ENCODE results near the gene NSFL1C. TPM values are rescaled to one million over a fixed set of nuclear protein-coding genes. Genes with fewer than 3 reads are reported as not detected.
"Not testable (repeated sequence)": the region's sequence is repeated elsewhere in the genome, so short reads cannot be mapped to it uniquely, and the experiment has no call there.

The NSFL1C gene
- total and polyA plus RNA-seq, 2 experiments from 2014 or later, result 36.0 to 98.8 TPM

DNA sequence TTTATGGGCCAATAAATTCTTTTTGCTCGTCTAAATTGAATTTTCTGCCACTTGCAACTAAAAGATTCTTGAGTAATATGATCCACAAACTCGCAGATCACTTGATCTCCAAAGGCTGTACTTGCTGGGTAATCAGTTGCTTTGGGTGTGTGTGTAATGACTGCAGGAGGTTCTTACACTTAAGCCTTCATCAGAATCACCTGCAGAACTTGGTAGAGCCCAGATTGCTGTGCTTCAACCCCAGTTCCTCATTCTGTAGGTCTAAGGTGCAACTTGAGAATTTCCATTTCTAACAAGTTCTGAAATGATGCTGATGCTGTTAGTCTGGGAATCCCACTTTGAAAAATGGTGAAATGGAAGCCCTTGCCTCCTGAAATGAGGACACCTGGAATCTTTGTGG, 60.8 kb downstream of the NSFL1C start:
- no peak overlapping the region for H3K4me3 ChIP-seq
- H3K27ac ChIP-seq, result peak overlapping the region; percentile 55
- H4K20me1 ChIP-seq (ENCODE audit: insufficient read depth, poor library complexity, severe bottlenecking), result no peaks in the 10 kb centered on the region
- TF ChIP-seq EZH2phosphoT487 (IDR thresholded peaks at IDR 0.05; ENCODE audit: low read depth, severe bottlenecking, unreplicated experiment), result no peak
- TF ChIP-seq, protein P1, sequence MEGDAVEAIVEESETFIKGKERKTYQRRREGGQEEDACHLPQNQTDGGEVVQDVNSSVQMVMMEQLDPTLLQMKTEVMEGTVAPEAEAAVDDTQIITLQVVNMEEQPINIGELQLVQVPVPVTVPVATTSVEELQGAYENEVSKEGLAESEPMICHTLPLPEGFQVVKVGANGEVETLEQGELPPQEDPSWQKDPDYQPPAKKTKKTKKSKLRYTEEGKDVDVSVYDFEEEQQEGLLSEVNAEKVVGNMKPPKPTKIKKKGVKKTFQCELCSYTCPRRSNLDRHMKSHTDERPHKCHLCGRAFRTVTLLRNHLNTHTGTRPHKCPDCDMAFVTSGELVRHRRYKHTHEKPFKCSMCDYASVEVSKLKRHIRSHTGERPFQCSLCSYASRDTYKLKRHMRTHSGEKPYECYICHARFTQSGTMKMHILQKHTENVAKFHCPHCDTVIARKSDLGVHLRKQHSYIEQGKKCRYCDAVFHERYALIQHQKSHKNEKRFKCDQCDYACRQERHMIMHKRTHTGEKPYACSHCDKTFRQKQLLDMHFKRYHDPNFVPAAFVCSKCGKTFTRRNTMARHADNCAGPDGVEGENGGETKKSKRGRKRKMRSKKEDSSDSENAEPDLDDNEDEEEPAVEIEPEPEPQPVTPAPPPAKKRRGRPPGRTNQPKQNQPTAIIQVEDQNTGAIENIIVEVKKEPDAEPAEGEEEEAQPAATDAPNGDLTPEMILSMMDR (IDR thresholded peaks at IDR 0.05; ENCODE audit: poor library complexity), result no peak
- no peak for TF ChIP-seq EZH2 (IDR thresholded peaks at IDR 0.05; ENCODE audit: borderline replicate concordance)
- no peaks in the 10 kb centered on the region for H3K9me2 ChIP-seq (replicated peaks; ENCODE audit: insufficient read depth)
- H2AFZ ChIP-seq, result no peak overlapping the region
- WGBS (ENCODE audit: low lambda C conversion rate, missing lambda C conversion rate), result 31% methylated on average over 2 of the region's 2 CpGs
- no peaks in the 10 kb centered on the region for H3K36me3 ChIP-seq (replicated peaks; ENCODE audit: insufficient read depth, low read depth)
- DNase-seq (ENCODE audit: low spot score), result no peak
- no peaks in the 10 kb centered on the region for H3K79me2 ChIP-seq
- H3K27me3 ChIP-seq, result no peaks in the 10 kb centered on the region
- no peak overlapping the region for H3K4me2 ChIP-seq
- no peaks in the 10 kb centered on the region for H3K9me3 ChIP-seq (ENCODE audit: low read depth)
- H3K4me1 ChIP-seq (ENCODE audit: insufficient read depth), result peaks cover 7% of the 10 kb centered on the region

DNA sequence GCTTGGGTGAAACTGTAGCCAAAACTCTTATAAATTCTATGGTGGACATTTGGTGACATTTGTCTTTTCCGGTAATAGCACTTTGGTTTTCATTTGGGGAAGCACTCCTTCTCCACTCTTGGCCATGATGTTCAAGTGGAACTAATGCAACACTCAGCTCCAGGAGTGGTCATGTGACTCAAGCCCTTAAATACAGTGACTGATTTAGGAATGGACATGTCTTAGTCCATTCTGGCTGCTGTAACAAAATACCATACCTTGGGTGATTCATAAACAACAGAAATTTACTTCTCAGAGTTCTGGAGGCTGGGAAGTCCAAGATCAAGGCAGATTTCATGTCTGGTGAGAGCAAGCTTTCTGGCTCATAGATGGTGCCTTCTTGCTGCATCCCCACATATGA, 63.0 kb downstream of the NSFL1C start:
- no peak for DNase-seq (ENCODE audit: low spot score)
- no peak overlapping the region for H2AFZ ChIP-seq
- no peaks in the 10 kb centered on the region for H4K20me1 ChIP-seq (ENCODE audit: insufficient read depth, poor library complexity, severe bottlenecking)
- H3K36me3 ChIP-seq (replicated peaks; ENCODE audit: insufficient read depth, low read depth), result no peaks in the 10 kb centered on the region
- WGBS (ENCODE audit: low lambda C conversion rate, missing lambda C conversion rate), result 95% methylated on average over 1 of the region's 1 CpG
- H3K4me1 ChIP-seq (ENCODE audit: insufficient read depth), result peaks cover 24% of the 10 kb centered on the region
- TF ChIP-seq, protein P1 (IDR thresholded peaks at IDR 0.05; ENCODE audit: poor library complexity), result no peak
- TF ChIP-seq EZH2phosphoT487 (IDR thresholded peaks at IDR 0.05; ENCODE audit: low read depth, severe bottlenecking, unreplicated experiment) (no peak), EZH2 (IDR thresholded peaks at IDR 0.05; ENCODE audit: borderline replicate concordance) (no peak)
- no peak overlapping the region for H3K4me3 ChIP-seq
- H3K4me2 ChIP-seq, result no peak overlapping the region
- no peak overlapping the region for H3K27ac ChIP-seq
- no peaks in the 10 kb centered on the region for H3K9me2 ChIP-seq (replicated peaks; ENCODE audit: insufficient read depth)
- no peaks in the 10 kb centered on the region for H3K27me3 ChIP-seq
- no peaks in the 10 kb centered on the region for H3K79me2 ChIP-seq
- no peaks in the 10 kb centered on the region for H3K9me3 ChIP-seq (ENCODE audit: low read depth)

DNA sequence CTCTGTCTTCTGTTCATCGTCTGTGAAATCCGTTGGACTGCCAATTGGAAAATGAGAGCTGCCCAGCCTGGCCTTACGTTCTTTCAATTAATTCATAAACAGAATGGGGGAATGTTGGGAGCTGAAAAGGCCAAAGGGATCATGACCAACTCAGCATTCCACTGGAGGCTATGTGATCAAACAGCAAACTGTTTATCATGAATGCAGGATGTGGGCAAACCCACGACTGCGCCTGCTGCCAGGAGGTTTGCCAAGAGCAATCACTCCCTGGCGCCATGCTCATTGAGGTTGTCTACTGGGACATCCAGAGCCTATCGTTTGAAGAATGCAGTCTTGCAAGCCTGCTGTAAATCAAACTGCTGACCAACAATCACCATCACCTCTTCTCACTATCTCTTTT, 64.5 kb downstream of the NSFL1C start:
- no peak overlapping the region for H3K4me3 ChIP-seq
- H3K36me3 ChIP-seq (replicated peaks; ENCODE audit: insufficient read depth, low read depth), result no peaks in the 10 kb centered on the region
- H3K27ac ChIP-seq, result peak overlapping the region; percentile 88
- H3K4me1 ChIP-seq (ENCODE audit: insufficient read depth), result peaks cover 28% of the 10 kb centered on the region
- no peak overlapping the region for H2AFZ ChIP-seq
- TF ChIP-seq EZH2 (IDR thresholded peaks at IDR 0.05; ENCODE audit: borderline replicate concordance) (no peak), EZH2phosphoT487 (IDR thresholded peaks at IDR 0.05; ENCODE audit: low read depth, severe bottlenecking, unreplicated experiment) (no peak)
- TF ChIP-seq, protein P1 (IDR thresholded peaks at IDR 0.05; ENCODE audit: poor library complexity), result no peak
- no peak for DNase-seq (ENCODE audit: low spot score)
- no peaks in the 10 kb centered on the region for H4K20me1 ChIP-seq (ENCODE audit: insufficient read depth, poor library complexity, severe bottlenecking)
- 88% methylated on average over 7 of the region's 7 CpGs for WGBS (ENCODE audit: low lambda C conversion rate, missing lambda C conversion rate)
- no peaks in the 10 kb centered on the region for H3K27me3 ChIP-seq
- no peaks in the 10 kb centered on the region for H3K79me2 ChIP-seq
- H3K4me2 ChIP-seq, result peak overlapping the region; percentile 3
- H3K9me3 ChIP-seq (ENCODE audit: low read depth), result no peaks in the 10 kb centered on the region
- no peaks in the 10 kb centered on the region for H3K9me2 ChIP-seq (replicated peaks; ENCODE audit: insufficient read depth)

DNA sequence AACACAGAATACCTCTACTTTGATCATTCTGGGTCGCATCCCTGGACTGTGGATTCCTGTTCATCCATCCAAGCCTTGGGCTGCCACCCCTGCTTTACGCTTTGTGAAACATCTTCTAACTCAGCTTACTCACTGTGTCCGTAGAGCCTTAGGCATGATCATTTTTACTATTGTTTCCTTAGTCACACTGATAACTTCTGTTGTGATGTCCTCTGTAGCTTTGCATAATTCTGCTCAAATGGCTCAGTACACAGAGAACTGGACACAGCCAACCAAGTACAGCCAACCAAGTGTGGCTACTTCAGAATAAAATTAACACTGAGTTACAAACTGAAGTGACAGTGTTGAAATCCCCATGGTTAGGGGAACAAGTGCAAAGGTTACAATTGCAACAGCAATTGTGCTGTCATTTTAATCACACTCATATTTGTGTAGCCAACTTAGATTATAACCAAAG, 65.2 kb downstream of the NSFL1C start:
- Histone ChIP-seq H3K4me3 (no peak overlapping the region), H3K79me2 (no peaks in the 10 kb centered on the region), H3K4me2 (peak overlapping the region; percentile 3), H3K27ac (peak overlapping the region; percentile 88), H3K27me3 (peaks cover 2% of the 10 kb centered on the region), H3K4me1 (ENCODE audit: insufficient read depth) (peaks cover 28% of the 10 kb centered on the region), H3K36me3 (replicated peaks; ENCODE audit: insufficient read depth, low read depth) (no peaks in the 10 kb centered on the region), H3K9me3 (ENCODE audit: low read depth) (no peaks in the 10 kb centered on the region), H3K9me2 (replicated peaks; ENCODE audit: insufficient read depth) (no peaks in the 10 kb centered on the region), H4K20me1 (ENCODE audit: insufficient read depth, poor library complexity, severe bottlenecking) (no peaks in the 10 kb centered on the region), H2AFZ (no peak overlapping the region)
- TF ChIP-seq EZH2phosphoT487 (IDR thresholded peaks at IDR 0.05; ENCODE audit: low read depth, severe bottlenecking, unreplicated experiment), result no peak
- TF ChIP-seq, protein P1 (IDR thresholded peaks at IDR 0.05; ENCODE audit: poor library complexity), result no peak
- no peak for TF ChIP-seq EZH2 (IDR thresholded peaks at IDR 0.05; ENCODE audit: borderline replicate concordance)
- DNase-seq (ENCODE audit: low spot score), result no peak
- 70% methylated on average over 3 of the region's 3 CpGs for WGBS (ENCODE audit: low lambda C conversion rate, missing lambda C conversion rate)

DNA sequence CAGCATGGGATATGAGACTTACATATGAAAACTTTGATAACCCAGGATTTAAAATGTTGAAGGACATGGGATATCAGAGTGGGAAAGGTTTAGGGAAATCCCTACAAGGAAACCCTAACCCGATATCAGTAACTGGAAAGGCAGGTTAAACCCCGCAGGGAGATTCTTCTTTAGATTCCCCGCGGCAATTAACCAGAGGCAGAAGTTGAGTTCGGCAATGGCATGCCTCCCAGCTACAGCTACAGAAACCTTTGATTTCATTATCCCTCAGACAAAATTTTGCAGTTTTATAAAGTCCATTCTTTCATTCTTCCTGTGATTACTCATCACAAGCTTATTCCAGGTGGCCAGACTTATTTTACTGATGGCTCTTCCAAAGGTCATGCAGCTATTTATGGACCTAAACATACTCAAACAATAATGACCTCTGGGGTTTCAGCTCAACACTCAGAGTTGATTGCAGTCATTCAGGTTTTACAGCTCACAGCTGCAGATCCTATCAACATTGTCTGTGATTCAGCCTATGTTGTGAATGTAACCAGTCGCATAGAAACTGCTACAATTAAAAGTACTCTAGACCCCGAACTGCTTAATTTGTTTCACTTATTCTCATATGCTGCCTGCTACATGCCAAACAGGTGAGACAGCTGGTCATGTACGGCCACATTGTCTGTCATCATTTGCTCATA, 66.8 kb downstream of the NSFL1C start:
- Histone ChIP-seq H3K27ac (peak overlapping the region; percentile 88), H3K4me2 (peak overlapping the region; percentile 51)
- 22% methylated on average over 8 of the region's 8 CpGs for WGBS (ENCODE audit: low lambda C conversion rate, missing lambda C conversion rate)

More for the DNA sequence above, 66.8 kb downstream of the NSFL1C start:
- not testable (repeated sequence) for H2AFZ ChIP-seq; H3K79me2 ChIP-seq; H3K4me3 ChIP-seq; H3K9me2 ChIP-seq (replicated peaks; ENCODE audit: insufficient read depth); H3K9me3 ChIP-seq (ENCODE audit: low read depth); H4K20me1 ChIP-seq (ENCODE audit: insufficient read depth, poor library complexity, severe bottlenecking); H3K36me3 ChIP-seq (replicated peaks; ENCODE audit: insufficient read depth, low read depth)
- Histone ChIP-seq H3K27me3 (peaks cover 14% of the 10 kb centered on the region), H3K4me1 (ENCODE audit: insufficient read depth) (peaks cover 28% of the 10 kb centered on the region)
- DNase-seq (ENCODE audit: low spot score), result peak; percentile 59

Measured in hepatocyte (in vitro differentiated cells).